Stimulated activated CD4-positive, alpha-beta T cell treated with anti-CD3 and anti-CD28 coated beads, Interleukin-2, amount 100 ng/mL, for 48 hours (primary cell): ENCODE data around the gene SMIM1.

ENCODE experiments used
- DNase-seq, 2 donors: peaks; one replicate each; pipeline ENCODE4 v3.0.0-alpha.2; 2020

Gene SMIM1

DNA sequence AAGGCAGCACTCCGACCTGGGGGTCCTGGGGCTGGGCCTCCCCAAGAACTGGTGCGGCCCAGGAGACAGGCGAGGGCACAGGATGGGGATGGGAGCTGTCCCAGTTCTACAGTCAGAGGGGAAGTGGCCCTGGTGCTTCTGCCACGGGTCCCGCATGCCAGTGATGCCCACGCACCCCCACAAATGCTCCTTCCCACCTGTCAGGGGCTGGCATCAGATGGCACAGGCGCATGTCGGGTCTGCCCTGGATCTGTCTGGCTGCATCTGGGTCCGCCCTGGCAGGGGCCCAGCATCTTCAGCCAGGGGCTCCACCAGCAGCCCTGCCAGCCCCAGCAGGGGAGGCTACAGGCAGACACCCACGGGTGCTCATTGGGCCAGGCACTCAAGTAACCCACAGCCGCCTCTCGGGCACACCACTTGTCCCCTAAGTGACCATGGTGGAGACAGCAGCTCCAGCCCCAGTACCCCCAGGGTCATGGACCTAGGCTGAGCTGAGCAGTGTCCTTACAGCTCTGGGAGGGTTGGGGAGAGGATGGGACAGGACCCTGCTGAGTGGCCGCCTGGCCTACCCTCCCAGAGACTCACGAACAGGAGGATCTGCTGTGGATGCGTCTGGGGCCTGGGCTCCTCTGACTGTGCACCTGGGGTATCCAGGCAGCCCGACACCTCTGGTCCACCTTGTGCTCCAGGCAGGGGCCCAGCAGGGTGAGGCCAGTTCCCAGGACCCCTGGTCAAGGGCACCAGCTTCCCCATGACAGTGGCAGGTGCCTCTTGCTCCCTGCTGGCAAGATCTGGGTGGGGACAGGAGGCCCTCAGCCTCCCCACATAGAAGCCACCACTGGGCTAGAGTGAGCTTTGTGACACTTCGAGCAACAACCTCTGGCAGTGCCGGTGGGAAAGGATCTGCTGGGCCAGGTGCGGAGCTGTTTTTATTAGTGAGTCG is 5.4 kb downstream of the SMIM1 start:
- DNase-seq: no peak

DNA sequence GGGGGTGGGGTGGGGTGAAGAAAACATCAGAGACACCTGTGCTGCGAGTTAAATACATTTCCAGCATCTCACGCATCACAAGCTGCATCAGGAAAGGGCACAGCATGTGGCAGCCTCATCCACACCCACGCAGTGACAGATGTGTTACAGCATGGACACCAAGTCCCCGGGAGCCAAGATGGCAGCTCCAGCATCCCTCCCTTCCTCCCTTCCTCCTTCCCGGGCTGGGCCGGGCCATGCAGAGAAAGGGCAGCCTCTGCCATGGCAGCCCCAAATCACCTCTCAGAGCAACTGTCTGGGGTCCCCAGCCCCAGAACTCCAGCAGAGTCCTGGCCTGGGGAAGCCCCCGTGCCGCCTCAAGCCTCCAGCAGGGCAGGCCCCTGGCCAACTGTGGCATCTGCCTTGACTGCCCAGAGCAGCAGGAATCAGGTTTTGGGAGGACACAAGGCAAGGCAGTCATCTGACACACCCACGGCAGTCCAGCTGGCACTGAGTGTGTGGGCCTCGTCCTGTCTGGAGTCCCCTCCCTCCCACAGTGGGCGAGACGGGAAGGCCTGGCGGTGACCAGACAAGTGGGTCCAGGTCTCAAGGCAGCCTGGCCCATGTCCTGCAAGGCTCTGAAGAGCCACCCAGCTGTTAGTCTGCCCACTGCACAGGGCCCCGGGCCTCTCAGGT is 6.2 kb downstream of the SMIM1 start:
- DNase-seq: no peak

- DNase-seq: no peak
These were observed 6.8 kb downstream of the SMIM1 start for GRCh38 chr1:3779265-3779911.

DNA sequence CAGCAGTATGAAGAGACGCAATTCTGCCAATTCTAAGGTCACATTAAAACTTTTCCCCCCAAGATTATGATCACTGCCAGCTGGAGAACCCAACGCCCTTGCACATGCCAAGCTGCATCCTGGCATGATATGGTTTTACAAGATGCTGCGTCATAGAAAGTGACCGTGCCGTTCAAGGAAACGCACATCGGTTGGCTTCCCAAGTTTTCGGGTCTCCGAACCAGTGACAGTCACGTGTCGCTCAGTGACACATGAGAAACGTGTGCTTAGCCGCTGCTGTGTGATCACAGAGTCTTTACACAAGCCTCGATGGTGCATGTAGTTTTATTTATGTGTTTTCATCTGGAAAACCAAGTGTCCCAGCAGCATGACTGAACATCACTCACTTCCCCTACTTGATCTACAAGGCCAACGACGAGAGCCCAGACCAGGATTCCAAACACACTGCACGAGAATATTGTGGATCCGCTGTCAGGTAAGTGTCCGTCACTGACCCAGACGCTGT is 7.4 kb downstream of the SMIM1 start:
- no peak for DNase-seq

DNA sequence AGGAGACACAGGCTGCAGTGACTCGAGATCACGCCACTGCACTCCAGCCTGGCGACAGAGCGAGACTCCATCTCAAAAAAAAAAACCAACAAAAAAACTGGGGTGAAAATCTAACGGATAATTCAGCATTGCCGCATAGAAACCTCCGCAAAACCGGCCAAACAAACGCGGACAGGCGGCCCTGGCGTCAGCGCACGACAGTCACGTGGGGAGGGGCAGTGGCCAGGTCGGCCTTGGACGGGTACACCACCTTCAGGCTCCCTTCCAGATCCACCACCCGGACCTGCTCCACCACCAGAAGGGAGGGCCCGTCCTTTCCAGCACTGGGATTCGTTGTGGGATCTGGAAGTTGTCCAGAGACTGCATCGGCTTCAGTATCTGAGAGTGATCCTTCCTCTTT is 8.4 kb downstream of the SMIM1 start:
- DNase-seq: no peak

GRCh38 chr1:3783651-3784474 is 11.3 kb downstream of the SMIM1 start:
- DNase-seq: no peak

- DNase-seq: no peak
These were observed 12.5 kb downstream of the SMIM1 start for GRCh38 chr1:3785045-3785444.

DNA sequence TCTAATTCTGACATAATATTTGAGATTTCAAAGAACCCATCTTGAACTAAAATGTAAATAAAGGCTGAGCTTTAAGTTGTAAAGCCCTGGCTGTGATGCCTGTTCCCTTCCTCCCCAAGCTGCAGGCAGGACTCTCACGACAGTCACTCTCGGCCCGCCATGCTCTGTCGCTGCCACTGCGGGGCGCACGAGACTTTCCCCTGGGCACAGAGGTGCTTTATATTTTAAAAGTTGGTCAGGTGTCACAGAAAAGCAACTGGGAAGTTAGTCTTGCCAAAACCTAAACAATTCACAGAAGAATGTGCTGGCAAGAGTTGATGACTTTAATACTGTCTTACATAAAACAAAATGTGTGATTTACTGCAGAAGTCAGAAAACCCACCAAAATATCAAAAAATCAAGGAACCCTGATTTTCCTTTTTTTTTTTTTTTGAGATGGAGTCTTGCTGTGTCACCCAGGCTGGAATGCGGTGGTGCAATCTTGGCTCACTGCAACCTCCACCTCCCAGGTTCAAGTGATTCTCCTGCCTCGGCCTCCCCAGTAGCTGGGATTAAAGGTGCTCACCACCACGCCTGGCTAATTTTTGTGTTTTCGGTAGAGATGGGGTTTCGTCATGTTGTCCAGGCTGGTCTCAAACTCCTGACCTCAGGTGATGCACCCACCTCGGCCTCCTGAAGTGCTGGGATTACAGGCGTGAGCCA is 13.1 kb downstream of the SMIM1 start:
- no peak for DNase-seq

GRCh38 chr1:3786468-3787348 is 14.2 kb downstream of the SMIM1 start:
- no peak for DNase-seq

DNA sequence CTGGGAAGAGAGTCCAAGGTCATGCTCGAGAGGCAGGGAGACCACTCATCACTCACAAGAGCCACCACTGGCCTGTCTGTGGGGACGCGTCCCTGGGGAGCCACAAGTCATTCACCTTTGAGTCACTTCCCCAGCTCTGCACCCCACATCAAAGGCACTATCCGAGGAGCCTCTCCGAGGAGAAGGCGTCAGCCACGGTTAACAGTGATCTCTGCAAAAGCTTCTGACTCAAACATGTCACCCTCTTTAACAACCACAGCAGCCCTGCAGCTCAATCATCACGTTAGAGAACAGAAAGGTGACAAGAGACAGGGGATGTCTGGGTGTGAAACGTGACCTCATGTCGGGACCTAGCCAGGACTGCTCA is 14.8 kb downstream of the SMIM1 start:
- peak in 1 of 2 donors; percentile 33 for DNase-seq

GRCh38 chr1:3787745-3788605 is 15.4 kb downstream of the SMIM1 start:
- DNase-seq: no peak

DNA sequence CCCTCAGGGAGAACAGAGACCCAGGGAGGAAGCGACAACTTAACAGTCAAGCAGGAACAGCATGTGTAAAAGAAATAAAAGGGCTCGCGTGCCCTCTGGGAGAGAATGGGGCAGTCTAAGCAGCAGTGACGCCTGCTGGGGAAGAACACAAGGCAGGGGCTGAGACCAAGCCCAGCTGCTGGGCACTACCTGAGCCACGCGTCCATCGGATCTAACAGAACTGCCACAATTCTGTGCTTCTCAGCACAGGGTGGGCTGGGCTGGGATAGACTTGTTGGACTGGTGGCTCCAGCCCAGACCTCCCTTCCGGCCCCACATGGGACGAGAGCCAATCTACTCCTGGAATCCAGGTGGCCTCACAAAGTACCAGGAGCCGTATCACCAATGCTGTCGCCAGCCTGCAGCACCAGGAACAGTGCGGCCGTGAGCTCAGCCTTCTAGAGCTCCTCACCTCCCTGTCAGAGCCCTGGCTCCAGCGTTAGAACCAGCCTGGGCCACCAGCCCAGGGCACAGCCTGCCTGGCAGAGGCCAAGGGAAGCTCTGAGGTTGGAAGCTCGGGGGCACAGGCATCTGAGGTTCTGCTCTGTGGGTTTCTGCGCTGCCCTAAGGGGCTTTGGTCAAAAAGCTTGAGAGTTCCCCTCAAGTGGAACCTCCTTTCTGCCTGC is 16.3 kb downstream of the SMIM1 start:
- DNase-seq: no peak

- DNase-seq: no peak
These were observed 17.1 kb downstream of the SMIM1 start for GRCh38 chr1:3789421-3790300.

GRCh38 chr1:3790500-3790923 is 18.0 kb downstream of the SMIM1 start:
- DNase-seq: no peak

DNA sequence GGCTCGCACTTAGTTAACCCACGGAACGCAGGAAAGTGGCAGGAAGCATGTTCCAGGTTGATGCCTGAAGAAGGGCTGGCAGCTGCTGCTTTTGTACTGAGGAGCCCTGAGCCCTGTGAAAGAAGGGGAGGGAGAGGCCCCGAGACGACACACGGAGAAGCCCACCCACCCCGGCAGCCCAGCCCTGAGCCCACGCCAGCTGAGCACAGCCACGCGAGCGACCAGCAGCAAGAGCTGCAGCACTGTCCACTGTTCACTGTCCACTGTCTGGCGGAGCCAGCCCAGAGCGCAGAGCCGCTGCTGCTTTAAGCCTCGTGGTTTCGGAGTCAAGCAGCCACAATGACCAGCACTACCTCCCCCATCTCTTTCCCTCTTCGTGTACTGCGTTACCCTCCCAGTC is 18.4 kb downstream of the SMIM1 start:
- no peak for DNase-seq

DNA sequence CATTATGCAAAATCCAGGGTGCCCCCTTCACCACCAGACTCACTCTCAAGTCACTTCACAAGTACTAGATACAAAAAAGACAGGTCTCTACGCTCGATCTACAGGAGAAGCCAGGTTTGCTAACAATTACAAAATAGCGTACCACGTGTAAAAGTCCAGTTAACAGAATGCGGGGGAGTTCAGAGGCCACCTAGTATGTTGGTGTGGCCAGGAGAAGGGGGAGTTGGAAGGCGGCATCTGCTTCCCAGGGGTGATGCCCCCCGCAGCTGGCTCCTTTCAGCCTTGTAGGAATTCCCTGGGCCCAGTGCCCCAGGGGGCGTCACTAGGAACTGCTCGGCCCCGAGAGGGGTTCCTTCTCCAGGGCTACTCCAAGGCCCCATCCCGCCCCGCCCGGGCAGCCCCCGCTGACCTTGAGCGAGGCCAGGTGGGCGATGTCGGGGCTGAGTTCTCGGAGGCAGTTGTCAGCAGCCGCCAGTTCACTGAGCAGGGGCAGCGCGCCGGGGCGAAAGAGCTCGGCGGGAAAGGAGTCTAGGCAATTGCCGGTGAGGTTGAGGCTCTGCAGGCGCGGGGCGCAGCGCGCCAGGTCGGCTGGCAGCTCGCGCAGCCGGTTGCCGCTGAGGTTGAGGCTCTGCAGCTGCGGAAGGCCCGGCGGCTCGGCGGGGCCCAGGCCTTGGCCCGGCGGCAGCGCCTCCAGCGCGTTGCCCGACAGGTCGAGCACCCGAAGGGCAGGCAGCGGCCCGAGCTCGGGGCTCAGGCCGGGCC is 23.1 kb downstream of the SMIM1 start:
- no peak for DNase-seq
